ENCODE measurements around the gene PPP4R2. TPM values are rescaled to one million over a fixed set of nuclear protein-coding genes. Genes with fewer than 3 reads are reported as not detected.

PPP4R2 gene
- total RNA-seq, 4 donors from 2014 or later, result 31.0 to 60.5 (median 47.0) TPM

DNA sequence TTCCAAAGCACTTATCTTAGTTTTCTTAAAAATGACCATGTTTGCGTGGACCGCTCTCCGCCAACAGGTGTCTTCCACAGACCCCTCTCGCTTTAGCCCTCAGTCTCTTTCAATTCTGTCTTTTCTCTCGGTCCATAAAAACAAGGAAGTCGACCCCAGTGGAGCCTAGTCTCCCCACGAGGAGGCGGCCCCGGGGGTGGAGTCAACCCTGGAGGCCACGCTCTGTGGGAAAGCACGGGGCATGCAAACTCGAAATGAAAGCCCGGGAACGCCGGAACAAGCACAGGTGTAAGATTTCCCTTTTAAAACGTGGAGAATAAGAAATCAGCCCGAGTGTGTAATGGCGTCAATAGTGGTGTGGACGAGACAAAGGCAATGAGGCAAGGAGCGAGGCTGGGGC, 113.9 kb downstream of the PPP4R2 start:
- TF ChIP-seq POLR2A (IDR thresholded peaks at IDR 0.05), result no peak
- TF ChIP-seq, protein P1, sequence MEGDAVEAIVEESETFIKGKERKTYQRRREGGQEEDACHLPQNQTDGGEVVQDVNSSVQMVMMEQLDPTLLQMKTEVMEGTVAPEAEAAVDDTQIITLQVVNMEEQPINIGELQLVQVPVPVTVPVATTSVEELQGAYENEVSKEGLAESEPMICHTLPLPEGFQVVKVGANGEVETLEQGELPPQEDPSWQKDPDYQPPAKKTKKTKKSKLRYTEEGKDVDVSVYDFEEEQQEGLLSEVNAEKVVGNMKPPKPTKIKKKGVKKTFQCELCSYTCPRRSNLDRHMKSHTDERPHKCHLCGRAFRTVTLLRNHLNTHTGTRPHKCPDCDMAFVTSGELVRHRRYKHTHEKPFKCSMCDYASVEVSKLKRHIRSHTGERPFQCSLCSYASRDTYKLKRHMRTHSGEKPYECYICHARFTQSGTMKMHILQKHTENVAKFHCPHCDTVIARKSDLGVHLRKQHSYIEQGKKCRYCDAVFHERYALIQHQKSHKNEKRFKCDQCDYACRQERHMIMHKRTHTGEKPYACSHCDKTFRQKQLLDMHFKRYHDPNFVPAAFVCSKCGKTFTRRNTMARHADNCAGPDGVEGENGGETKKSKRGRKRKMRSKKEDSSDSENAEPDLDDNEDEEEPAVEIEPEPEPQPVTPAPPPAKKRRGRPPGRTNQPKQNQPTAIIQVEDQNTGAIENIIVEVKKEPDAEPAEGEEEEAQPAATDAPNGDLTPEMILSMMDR (IDR thresholded peaks at IDR 0.05 in 4 of 5, conservative IDR thresholded peaks at IDR 0.05 in 1 of 5), result no peak
- ATAC-seq, result no peak
- in situ Hi-C loops (cut with MboI; ENCODE audit: low sequenced_read_pairs in 4 of 4), result loop anchor here in 3 of 4 donors (25.0 kb wide), 2 partner anchors 552 to 752 kb away; no protein-coding TSS in a partner anchor

GRCh38 chr3:73114711-73115110, 118.1 kb downstream of the PPP4R2 start:
- no peaks in the 10 kb centered on the region for H3K27me3 ChIP-seq
- no peaks in the 10 kb centered on the region for H3K9me3 ChIP-seq
- H3K36me3 ChIP-seq, result no peaks in the 10 kb centered on the region
- no peak for ATAC-seq
- no peak overlapping the region for H3K4me3 ChIP-seq
- no peak for TF ChIP-seq POLR2A (IDR thresholded peaks at IDR 0.05)
- TF ChIP-seq, protein P1 (IDR thresholded peaks at IDR 0.05 in 4 of 5, conservative IDR thresholded peaks at IDR 0.05 in 1 of 5), result no peak
- DNase-seq, result no peak
- H3K27ac ChIP-seq, result no peak overlapping the region
- no peaks in the 10 kb centered on the region for H3K4me1 ChIP-seq
- in situ Hi-C loops (cut with MboI; ENCODE audit: low sequenced_read_pairs in 4 of 4), result loop anchor here in 3 of 4 donors (25.0 kb wide), 2 partner anchors 548 to 748 kb away; no protein-coding TSS in a partner anchor
- intact Hi-C loops (cut with DNase I; ENCODE audit: low total_unique reads), result no loop called here

More for the DNA sequence above, 113.9 kb downstream of the PPP4R2 start:
- Histone ChIP-seq H3K4me3 (no peak overlapping the region), H3K9me3 (no peaks in the 10 kb centered on the region), H3K27me3 (no peaks in the 10 kb centered on the region), H3K4me1 (no peaks in the 10 kb centered on the region), H3K36me3 (no peaks in the 10 kb centered on the region), H3K27ac (no peak overlapping the region)
- intact Hi-C loops (cut with DNase I; ENCODE audit: low total_unique reads), result no loop called here
- no peak for DNase-seq

DNA sequence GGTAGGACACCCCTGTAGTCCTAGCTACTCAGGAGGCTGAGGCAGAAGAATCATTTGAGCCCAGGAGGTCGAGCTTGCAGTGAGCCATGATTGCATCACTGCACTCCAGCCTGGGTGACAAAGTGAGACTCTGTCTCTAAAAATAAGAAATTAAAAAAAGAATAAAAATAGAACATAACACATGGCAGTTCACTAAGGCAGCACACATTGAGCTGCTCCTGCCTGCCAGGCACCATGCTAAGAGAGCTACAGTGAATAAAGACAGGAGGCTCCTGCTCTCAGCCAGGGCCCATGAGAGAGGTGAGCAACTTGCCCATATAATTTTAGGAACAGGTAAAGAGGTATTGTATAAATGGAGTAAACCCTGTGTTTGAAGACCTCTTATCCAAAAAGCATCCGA, 119.2 kb downstream of the PPP4R2 start:
- in situ Hi-C loops (cut with MboI; ENCODE audit: low sequenced_read_pairs in 4 of 4), result loop anchor here in 3 of 4 donors (25.0 kb wide), 2 partner anchors 546 to 746 kb away; no protein-coding TSS in a partner anchor
- no peak overlapping the region for H3K4me3 ChIP-seq
- no peaks in the 10 kb centered on the region for H3K4me1 ChIP-seq
- DNase-seq, result no peak
- no peak overlapping the region for H3K27ac ChIP-seq
- no peak for TF ChIP-seq POLR2A (IDR thresholded peaks at IDR 0.05)
- TF ChIP-seq, protein P1 (IDR thresholded peaks at IDR 0.05 in 4 of 5, conservative IDR thresholded peaks at IDR 0.05 in 1 of 5), result no peak
- H3K9me3 ChIP-seq, result no peaks in the 10 kb centered on the region
- intact Hi-C loops (cut with DNase I; ENCODE audit: low total_unique reads), result no loop called here
- no peaks in the 10 kb centered on the region for H3K36me3 ChIP-seq
- ATAC-seq, result peak; percentile 51 to 89
- no peaks in the 10 kb centered on the region for H3K27me3 ChIP-seq

Other genes with a start within 250 kb of the PPP4R2 start
- 10 to 100 TPM in 3 of 4 donors, 1 to 10 TPM in 1; 9.2 to 15.0 (median 12.6) TPM for gene SHQ1, start 148.4 kb upstream of the PPP4R2 start, total RNA-seq
- gene GXYLT2, start 108.8 kb upstream of the PPP4R2 start, total RNA-seq, result under 1 TPM in 3 of 4 donors, not detected in 1; 0.31 to 0.94 (median 0.38) TPM
- gene EBLN2, start 64.8 kb downstream of the PPP4R2 start, total RNA-seq, result 1 to 10 TPM in 1 of 4 donors, under 1 TPM in 3; 0.18 to 4.8 (median 0.65) TPM